Gastroesophageal sphincter (tissue), 3 donors: Measurements from ENCODE around the gene BMPR1A.

Experiments used
- CTCF ChIP-seq, 4 experiments: fragments of 200-600 bp in 2 of 4; fragments of 450-650 bp in 2 of 4; sonication (generic) in 1 of 4; IDR thresholded peaks; one replicate each; pipeline ENCODE4 v1.5.1; 2017 to 2019; ENCODE audit warnings: antibody characterized with exemption in 4 of 4, mild to moderate bottlenecking in 2 of 4, moderate library complexity in 2 of 4
- EP300 ChIP-seq: sonication (generic); formaldehyde crosslinking; IDR thresholded peaks from one replicate; pipeline ENCODE4 v1.6.1; 2017; ENCODE audit warnings: antibody characterized with exemption, mild to moderate bottlenecking
- POLR2A ChIP-seq, 2 donors: fragments of 450-650 bp; IDR thresholded peaks; one replicate each; pipeline ENCODE4 v1.6.1; 2017; ENCODE audit warnings: antibody characterized with exemption in 2 of 2, mild to moderate bottlenecking in 2 of 2, moderate library complexity in 1 of 2
- POLR2AphosphoS5 ChIP-seq: sonication (generic); formaldehyde crosslinking; IDR thresholded peaks from one replicate; pipeline ENCODE4 v1.6.1; 2017; ENCODE audit warnings: antibody characterized with exemption

- TF ChIP-seq CTCF (IDR thresholded peaks at IDR 0.05) (no peak), POLR2AphosphoS5 (no peak), EP300 (no peak), POLR2A (IDR thresholded peaks at IDR 0.05) (no peak)
Observed at GRCh38 chr10:86979296-86979818, 222.9 kb downstream of the BMPR1A start.
